GM12864 (cell line): Measurements from ENCODE around the gene DNAH17.

Experiments
- DNase-seq: peaks from one replicate; pipeline ENCODE4 v3.0.0-alpha.2; 2011; ENCODE audit warnings: low read depth
- H3K4me3 ChIP-seq: 2 replicates; pipeline ENCODE4 v1.5.1; 2011; ENCODE audit warnings: mild to moderate bottlenecking, low read depth, low read length, control low read depth
- CTCF ChIP-seq: IDR thresholded peaks from 2 replicates; pipeline ENCODE4 v1.5.1; 2011; ENCODE audit warnings: low read depth, mild to moderate bottlenecking, moderate library complexity, low read length, control low read depth, inconsistent platforms; ENCODE audit errors: missing control alignments

Gene DNAH17

DNA sequence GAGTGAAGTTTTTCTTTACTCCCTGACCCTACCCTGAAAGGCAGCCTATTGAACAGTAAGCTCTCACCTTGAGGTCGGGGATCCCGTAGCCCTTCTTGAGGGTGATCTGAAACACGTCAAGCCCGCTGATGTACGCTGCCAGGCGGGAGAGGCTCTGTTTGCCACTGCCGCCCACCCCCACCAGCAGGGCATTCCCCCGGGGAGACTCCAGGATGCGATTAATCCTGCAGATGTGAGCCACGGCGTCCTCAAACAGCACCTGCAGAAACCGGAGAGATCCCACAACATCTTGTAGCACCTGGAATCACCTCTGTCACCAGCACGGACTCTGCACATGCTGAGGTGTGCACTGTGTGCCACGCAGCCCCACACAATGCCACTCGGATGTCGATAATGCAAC, 102.0 kb downstream of the DNAH17 start:
- DNase-seq: no peak

DNA sequence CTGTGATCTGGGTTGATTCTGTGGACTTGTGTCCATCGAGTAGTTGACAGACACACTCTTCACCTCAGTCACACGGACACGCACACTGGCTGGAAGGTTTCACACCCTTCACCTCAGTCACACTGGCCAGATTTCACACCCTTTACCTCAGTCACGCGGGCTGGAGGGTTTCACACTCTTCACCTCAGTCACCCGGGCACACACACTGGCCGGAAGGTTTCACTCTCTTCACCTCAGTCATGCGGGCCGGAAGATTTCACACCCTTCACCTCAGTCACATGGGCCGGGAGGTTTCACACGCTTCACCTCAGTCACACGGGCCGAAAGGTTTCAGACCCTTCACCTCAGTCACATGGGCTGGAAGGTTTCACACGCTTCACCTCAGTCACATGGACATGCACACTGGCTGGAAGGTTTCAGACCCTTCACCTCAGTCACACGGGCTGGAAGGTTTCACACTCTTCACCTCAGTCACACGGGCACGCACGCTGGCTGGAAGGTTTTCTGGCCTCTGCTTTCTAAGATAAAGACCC, 102.5 kb downstream of the DNAH17 start:
- no peak overlapping the region for H3K4me3 ChIP-seq
- DNase-seq: peak; percentile 66
- no peak for TF ChIP-seq CTCF

More for the DNA sequence above, 102.0 kb downstream of the DNAH17 start:
- no peak overlapping the region for H3K4me3 ChIP-seq
- TF ChIP-seq CTCF: no peak

DNA sequence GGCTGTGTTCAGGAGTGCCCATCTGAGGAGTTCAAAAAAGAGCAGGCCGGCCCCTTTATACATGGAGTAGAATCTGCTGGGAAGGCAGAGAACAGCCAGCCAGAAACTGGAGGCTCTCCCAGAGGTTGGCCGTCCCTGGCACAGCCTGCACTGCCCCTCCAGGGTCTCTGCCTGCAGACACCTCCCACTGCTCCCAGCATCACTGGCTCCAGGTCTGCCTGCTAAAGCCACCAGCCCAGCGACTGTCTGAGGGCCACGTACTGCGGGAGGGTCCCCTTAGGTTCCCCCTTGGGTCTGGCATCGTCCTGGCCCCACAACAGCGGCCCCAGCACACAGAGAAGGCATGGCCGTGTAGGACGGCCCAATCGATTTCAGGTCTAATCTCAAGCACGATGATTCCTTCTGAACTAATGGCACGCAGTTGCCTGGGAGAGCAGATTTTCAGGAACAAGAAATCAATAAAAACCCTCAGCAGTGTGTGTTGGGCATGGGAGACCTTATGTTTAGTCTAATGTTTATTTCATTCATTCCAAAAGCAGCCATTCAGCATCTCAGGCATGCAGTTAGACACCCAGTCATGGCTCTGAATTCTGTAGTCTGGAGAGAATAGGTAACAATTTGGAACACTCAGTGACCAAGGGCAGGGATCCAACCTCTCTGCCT, 103.1 kb downstream of the DNAH17 start:
- no peak overlapping the region for H3K4me3 ChIP-seq

GRCh38 chr17:78472035-78472905, 104.9 kb downstream of the DNAH17 start:
- no peak for TF ChIP-seq CTCF
- H3K4me3 ChIP-seq: no peak overlapping the region
- no peak for DNase-seq

More for the DNA sequence above, 103.1 kb downstream of the DNAH17 start:
- DNase-seq: no peak
- TF ChIP-seq CTCF: no peak

GRCh38 chr17:78471635-78472034, 105.6 kb downstream of the DNAH17 start:
- TF ChIP-seq CTCF: no peak
- no peak overlapping the region for H3K4me3 ChIP-seq
- no peak for DNase-seq

DNA sequence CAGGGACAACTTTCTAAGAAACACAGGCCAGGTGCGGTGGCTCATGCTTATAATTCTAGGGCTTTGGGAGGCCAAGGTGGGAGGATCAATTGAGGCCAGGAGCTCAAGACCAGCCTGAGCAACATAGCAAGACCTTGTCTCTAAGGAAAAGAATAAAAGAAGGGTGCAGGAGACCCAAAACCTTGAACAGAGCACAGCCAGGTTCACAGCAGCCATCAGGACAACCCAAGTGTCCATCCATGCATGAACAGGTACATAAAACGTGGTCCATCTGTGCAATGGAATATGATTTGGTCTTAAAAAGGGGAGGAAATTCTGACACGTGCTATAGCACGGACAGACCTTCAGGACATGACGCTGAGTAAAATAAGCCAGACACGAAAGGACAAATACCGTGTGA, 107.8 kb downstream of the DNAH17 start:
- no peak overlapping the region for H3K4me3 ChIP-seq
- TF ChIP-seq CTCF: no peak
- no peak for DNase-seq
